Forelimb muscle (tissue), 1 donor: Measurements from ENCODE around the gene CSTF3. TPM values are rescaled to one million over a fixed set of nuclear protein-coding genes. Genes with fewer than 3 reads are reported as not detected.
"Not testable (repeated sequence)": the region's sequence is repeated elsewhere in the genome, so short reads cannot be mapped to it uniquely, and the experiment has no call there.

Source experiments
- DNase-seq: peaks from one replicate; pipeline ENCODE4 v3.0.0-alpha.2; 2013; ENCODE audit warnings: low read depth
- polyA plus RNA-seq: library from polyadenylated mRNA; unstranded; fragments of 120-200 nt; gene quantifications from one replicate; pipeline ENCODE4 v1.2.1, GENCODE V29; 2013; ENCODE audit not compliant: insufficient read length

CSTF3 gene
- 37.0 TPM for polyA plus RNA-seq

DNA sequence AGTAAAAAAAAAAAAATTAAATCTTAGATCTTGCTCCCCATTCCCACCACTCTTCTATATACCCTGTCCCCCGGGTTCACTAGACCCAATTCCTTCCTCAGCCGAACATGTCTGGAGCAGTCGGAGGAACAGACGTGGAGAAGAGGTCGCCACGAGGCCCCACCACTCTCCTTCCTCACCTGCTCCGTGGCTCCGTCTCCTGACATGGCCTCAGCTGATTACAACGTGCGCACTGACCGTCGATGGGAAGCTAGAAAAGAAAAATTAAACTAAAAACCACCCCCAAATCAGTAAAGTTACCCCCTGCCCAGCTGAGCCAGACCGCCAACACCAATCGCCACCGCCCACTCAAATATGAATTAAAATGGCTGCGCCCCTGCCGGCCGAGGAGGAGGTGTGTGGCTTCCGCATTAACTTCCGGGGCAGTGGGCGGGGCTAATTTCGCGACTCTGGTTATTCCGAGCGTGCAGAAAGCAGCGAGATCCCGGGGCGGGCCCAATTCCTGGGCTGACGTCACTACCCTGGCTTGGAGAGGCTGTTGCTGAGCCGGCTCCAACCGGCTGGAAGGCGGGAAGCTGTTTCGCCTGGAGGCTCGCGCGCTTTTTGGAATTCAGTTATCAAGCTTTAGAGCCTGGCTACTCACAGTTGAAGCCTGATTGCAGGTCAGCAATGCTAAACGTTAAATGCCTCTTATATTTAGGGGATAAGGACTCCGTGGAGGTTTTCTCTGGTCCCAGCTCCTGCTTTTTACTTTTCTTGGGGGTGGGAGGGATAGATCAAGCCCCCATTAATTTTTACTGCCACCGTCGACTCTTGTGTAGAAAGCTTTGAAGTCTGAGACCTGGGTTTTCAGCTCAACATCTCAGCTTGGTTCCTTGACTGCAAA is at the start of gene CSTF3:
TSS of gene CSTF3 (minus strand) at position 361 of the 886 bp plus-strand sequence. CDS start at position 206, 155 bp downstream.
- peak; percentile 98 for DNase-seq

DNA sequence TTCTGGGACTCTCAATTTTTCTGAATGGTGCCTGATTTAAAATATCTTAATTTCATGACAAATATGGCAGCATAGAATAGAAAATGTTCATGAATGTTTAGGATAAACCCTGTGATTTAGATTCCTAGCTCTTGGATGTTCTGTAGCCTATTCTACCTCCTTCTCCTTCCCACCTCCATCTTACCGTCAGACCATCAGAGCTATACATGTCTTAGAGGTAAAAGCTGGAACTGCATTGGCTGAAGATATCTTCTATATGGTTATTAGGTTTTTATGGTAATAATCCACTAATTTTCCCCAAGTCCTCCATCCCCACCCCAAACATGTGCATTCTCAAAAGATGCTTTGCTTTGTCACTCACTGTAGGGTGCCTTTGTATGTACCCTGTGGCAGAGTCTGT is 46.9 kb upstream of the CSTF3 start:
- DNase-seq = no peak

DNA sequence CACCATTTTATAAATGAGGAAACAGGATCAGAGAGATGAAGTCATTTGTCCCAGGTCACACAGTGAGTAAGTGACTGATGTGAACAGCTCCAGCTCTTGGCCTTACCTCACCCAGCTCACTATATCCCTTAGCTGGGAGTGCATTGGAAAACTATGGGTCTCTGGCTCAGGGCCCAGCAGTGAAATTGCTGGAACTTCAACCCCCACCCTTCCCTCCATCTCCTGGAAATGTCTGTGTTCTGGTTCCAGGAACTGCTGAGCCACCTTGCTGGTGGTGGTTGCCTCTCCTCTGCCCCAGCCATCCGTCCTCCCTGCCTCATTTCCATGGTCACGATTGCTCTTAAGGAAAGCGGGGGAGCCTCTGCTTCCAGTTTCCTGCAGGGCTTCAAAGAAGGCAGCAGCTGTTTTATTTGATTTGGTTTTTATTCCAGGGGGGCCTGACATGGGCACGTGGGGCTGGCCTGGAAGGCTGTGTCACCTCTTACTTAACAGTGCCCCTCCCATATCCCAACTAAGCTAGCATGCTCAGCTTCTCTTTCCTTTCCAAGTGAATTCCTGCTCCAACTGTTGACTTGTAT is 46.2 kb upstream of the CSTF3 start:
- DNase-seq = no peak

GRCh38 chr11:33197915-33198727 is 36.8 kb upstream of the CSTF3 start:
- no peak for DNase-seq

- no peak for DNase-seq
Measured at GRCh38 chr11:33195462-33196173, 34.3 kb upstream of the CSTF3 start.

GRCh38 chr11:33194455-33194854 is 33.2 kb upstream of the CSTF3 start:
- no peak for DNase-seq

- DNase-seq = no peak
Measured at GRCh38 chr11:33191467-33191866, 30.2 kb upstream of the CSTF3 start.

DNA sequence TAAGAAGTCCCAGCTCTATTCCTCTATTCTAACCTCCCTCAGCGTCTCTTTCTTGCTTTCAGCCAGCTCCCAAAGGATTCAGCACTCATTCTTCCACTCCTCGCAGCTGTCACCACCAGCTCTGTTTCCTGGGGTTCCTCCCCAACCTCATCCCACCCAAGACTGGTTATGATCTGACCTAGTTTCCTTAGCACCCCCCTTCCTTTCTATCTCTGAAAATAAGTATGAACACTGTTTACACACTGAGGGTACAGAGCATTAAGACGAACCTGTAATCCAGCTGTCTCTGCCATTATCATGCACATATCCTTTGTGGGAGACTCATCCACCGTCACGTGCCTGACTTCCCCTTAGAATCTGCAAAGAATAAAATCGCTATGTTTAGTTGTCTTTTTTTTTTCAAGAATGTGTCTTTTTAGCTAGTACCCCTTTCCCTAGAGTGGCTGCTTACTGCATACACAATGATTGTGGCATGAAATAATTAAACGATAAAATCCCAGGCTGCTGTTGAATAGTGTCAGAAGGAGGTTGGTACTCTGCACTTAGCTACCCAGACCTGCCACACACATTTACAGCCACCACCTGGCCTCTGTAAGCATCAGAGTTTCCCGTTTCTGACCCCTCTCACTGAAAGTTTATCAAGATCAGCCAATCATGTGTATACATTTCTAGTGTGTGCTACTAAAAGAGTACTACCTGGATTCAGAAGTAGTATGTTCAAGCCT is 26.9 kb upstream of the CSTF3 start:
- no peak for DNase-seq

DNA sequence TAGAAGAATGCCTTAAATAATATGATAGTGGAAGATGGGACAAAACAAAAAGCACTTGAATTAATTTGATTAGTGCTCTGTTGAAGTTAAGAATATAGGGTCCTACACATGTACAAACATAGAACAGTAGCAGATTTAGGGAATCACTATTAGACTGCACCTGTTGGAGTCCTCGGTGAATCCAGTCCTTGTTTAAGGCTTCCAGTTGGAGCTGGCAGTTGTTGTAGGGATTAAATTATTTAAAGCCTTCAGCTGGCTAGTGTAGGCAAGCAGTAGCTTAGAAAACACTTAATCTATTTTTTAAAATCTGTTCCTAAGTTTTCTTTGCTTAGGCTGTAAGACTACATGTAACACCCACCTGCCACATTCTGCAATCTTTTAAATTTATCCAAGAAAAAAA is 24.5 kb upstream of the CSTF3 start:
- no peak for DNase-seq

- no peak for DNase-seq
Measured at GRCh38 chr11:33182246-33182878, 21.1 kb upstream of the CSTF3 start.

DNA sequence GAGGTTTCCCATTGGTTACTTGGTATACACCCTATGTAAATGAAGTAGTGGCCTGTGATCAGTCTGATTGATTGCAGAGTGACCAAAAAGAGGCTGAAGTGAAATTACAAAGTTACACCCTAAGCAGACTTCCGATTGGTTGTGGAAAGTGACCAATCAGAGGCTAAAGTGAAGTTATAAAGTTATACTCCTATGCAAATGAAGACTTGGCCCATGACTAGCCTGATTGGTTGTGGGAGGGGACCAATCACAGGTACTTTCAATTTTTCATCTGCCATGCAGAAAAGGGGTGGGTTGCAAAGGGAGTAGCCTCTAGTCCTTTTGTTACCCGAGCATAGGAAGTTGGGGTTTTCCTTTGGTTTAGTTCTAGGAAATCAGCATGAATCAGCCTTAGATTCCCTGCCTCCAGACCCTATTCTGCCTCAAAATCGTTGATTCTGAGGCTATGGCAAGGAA is 18.1 kb upstream of the CSTF3 start:
- DNase-seq = no peak

DNA sequence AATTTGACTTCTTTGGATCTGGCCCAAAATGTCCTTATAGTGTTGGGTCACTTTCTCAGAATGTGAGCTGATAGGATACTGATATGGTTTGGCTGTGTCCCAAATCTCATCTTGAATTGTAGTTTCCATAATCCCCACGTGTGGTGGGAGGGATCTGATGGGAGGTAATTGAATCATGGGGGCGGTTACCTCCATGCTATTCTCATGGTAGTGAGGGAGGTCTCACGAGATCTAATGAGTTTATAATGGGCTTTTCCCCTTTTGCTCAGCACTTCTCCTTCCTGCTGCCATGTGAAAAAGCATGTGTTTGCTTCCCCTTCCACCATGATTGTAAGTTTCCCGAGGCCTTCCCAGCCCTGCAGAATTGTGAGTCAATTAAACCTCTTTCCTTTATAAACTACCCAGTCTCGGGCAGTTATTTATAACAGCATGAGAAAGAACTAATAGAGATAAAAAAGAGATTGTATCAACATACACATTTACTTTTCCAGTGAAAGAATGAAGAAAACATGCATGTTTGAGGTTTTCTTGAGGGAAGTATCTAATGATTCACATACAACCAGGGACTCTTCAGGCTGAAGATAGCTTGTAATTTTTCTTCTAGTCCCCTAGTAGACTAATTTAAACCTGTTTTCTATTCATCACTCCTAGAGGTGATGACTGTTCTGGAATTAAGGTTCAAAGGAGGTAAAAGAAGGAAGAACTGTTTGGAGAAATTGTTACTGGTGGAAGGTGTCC is 17.3 kb upstream of the CSTF3 start:
- no peak for DNase-seq

GRCh38 chr11:33177676-33178336 is 16.5 kb upstream of the CSTF3 start:
- DNase-seq = no peak

DNA sequence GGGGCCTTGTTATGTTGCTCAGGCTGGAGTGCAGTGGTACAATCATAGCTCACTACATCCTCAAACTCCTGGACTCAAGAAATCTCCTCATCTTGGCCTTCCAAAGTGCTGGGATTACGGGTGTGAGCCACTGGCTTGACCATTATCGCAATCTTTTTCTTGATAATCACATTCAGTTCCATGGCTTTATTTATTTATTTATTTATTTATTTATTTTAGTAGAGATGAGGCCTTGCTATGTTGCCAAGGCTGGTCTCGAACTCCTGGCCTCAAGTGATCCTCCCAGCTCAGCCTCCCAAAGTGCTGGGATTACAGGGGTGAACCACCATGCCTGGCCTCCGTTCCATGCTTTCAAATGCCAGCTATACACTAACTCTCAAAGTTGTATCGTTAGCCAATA is 15.5 kb upstream of the CSTF3 start:
- DNase-seq = not testable (repeated sequence)

DNA sequence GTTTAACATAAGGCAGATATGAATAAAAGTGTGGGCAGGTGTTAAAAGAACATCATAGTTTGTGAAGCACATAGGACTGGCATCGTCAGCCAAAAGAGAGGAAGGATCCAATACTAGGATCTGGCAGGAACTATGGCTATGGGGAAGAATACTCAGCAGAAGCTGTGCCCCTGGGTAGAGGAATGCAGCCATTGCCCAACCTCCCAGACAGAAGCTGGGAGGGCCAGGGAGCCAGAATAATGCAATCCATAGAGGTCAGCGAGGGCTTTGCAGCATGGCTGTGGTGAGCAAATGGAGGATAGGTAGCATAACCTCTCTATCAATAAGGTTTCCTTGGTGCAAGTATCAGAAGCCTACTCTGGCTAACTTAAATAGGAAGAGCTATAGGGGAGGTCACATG is 11.7 kb upstream of the CSTF3 start:
- DNase-seq = no peak

DNA sequence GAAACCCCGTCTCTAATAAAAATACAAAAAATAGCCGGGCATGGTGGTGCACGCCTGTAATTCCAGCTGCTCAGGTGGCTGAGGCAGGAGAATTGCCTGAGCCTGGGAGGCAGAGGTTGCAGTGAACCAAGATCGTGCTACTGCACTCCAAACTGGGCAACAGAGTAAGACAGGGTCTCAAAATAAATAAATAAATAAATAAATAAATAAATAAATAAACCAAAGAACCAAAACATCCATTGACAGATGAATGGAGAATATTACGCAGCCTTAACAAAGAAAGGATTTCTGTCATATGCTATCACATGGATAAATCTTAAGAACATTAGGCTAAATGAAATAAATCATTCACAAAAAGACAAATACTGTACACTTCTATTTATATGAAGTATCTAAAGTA is 11.1 kb upstream of the CSTF3 start:
- DNase-seq = no peak

DNA sequence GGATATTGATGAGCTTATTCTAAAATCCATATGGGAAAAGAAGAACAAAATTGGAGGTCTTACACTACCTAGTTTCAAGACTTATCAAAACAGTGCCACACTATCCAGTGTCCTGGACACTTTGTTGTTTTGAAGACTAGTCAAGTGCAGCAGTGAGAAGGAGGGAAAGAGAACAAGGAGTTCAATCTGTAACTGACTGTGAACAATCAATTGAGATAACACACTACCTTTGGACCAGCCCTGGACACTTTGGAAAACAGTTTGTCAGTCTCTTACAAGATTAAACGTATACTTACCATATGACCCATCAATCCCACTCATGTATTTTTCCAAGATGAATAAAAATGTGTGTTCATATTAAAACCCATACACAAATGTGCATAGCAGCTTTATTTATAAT is 10.0 kb upstream of the CSTF3 start:
- DNase-seq = no peak

- DNase-seq = no peak
Measured at GRCh38 chr11:33168709-33169200, 7.5 kb upstream of the CSTF3 start.

DNA sequence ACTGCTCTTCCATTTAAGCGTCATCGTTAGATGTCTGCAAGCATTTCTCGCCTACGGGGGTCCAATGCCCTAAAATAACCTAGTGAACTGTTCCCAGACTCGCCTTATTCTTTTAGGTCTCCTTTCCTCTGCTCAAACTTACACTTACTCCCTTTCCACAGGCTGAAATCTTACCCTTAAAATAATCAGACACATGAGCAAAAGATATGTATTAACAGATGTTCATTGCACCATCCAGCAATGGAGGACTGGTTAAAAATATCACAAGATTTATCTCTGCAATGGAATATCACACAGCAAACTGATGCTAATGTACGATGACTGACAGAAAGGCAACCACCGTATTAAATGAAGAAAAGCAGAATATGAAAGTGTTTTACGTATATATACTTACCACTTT is 1.6 kb upstream of the CSTF3 start:
- no peak for DNase-seq
